Astrocyte (in vitro differentiated cells and primary cell): ENCODE results near the gene ODR4.

Experiments
- EZH2 ChIP-seq: IDR thresholded peaks from 2 replicates; pipeline ENCODE4 v1.6.1; 2012; ENCODE audit warnings: mild to moderate bottlenecking, low read length, inconsistent platforms; ENCODE audit not compliant: insufficient read depth
- TF ChIP-seq, protein P1 (sequence below): IDR thresholded peaks from 2 replicates; pipeline ENCODE4 v1.5.1; 2011; ENCODE audit warnings: low read depth, mild to moderate bottlenecking, inconsistent platforms, low read length, moderate library complexity; ENCODE audit not compliant: insufficient read depth

DNA sequence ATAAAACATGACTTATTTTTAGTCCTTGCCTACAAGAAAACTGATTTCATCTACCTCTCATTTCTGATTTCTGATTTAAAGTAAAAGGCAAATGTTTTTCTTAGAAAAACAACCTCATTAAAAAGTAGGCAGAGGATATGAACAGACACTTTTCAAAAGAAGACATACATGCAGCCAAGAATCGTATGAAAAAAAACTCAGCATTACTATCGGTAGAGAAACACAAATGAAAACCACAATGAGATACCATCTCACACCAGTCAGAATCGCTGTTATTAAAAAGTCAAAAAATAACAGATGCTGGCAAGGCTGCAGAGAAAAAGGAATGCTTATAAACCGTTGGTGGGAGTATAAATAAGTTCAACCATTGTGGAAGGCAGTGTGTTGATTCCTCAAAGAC lies 16.2 kb downstream of the ODR4 start:
- TF ChIP-seq, protein P1, sequence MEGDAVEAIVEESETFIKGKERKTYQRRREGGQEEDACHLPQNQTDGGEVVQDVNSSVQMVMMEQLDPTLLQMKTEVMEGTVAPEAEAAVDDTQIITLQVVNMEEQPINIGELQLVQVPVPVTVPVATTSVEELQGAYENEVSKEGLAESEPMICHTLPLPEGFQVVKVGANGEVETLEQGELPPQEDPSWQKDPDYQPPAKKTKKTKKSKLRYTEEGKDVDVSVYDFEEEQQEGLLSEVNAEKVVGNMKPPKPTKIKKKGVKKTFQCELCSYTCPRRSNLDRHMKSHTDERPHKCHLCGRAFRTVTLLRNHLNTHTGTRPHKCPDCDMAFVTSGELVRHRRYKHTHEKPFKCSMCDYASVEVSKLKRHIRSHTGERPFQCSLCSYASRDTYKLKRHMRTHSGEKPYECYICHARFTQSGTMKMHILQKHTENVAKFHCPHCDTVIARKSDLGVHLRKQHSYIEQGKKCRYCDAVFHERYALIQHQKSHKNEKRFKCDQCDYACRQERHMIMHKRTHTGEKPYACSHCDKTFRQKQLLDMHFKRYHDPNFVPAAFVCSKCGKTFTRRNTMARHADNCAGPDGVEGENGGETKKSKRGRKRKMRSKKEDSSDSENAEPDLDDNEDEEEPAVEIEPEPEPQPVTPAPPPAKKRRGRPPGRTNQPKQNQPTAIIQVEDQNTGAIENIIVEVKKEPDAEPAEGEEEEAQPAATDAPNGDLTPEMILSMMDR = no peak
- no peak for TF ChIP-seq EZH2
